Endothelial cell (in vitro differentiated cells): Measurements from ENCODE around the gene ANXA3. TPM values are rescaled to one million over a fixed set of nuclear protein-coding genes. Genes with fewer than 3 reads are reported as not detected.

Experiments
- DNase-seq: peaks from one replicate; pipeline ENCODE4 v3.0.0; 2021; ENCODE audit warnings: low spot score
- H3K27ac Mint-ChIP-seq: one replicate; pipeline ENCODE4 v1.8.0; 2021; ENCODE audit warnings: mixed read lengths, inconsistent platforms; ENCODE audit not compliant: unreplicated experiment
- H3K27me3 Mint-ChIP-seq: one replicate; pipeline ENCODE4 v1.8.0; 2021; ENCODE audit warnings: mild to moderate bottlenecking, moderate library complexity, mixed read lengths, inconsistent platforms; ENCODE audit not compliant: unreplicated experiment
- H3K36me3 Mint-ChIP-seq: one replicate; pipeline ENCODE4 v1.8.0; 2021; ENCODE audit warnings: mild to moderate bottlenecking, low read depth, mixed read lengths, inconsistent platforms; ENCODE audit not compliant: unreplicated experiment
- H3K4me1 Mint-ChIP-seq: one replicate; pipeline ENCODE4 v1.8.0; 2021; ENCODE audit warnings: mild to moderate bottlenecking, mixed read lengths, inconsistent platforms; ENCODE audit not compliant: unreplicated experiment
- H3K4me3 Mint-ChIP-seq: one replicate; pipeline ENCODE4 v1.8.0; 2021; ENCODE audit warnings: mild to moderate bottlenecking, mixed read lengths, inconsistent platforms; ENCODE audit not compliant: unreplicated experiment
- H3K9me3 Mint-ChIP-seq: one replicate; pipeline ENCODE4 v1.8.0; 2021; ENCODE audit warnings: mixed read lengths, inconsistent platforms; ENCODE audit not compliant: unreplicated experiment
- CTCF ChIP-seq: fragments of 200-600 bp; sonication (generic); IDR thresholded peaks from one replicate; pipeline ENCODE4 v1.5.0; 2021; ENCODE audit warnings: antibody characterized with exemption; ENCODE audit not compliant: unreplicated experiment
- total RNA-seq: library from RNA; stranded (reverse); fragmentation: NEBNext Ultra II Directional; extraction: Animal tissue kit (Norgen Biotek cat#: 25700); gene quantifications from one replicate; pipeline ENCODE4 v1.2.1, GENCODE V29; 2021; ENCODE audit not compliant: unreplicated experiment

Gene ANXA3
- total RNA-seq, 1 donor from 2014 or later: 30.4 TPM

GRCh38 chr4:78644063-78644691 lies 92.6 kb downstream of the ANXA3 start:
- Mint-ChIP-seq H3K36me3 (no peaks in the 10 kb centered on the region), H3K4me3 (peak overlapping the region; percentile 39), H3K4me1 (peaks cover 55% of the 10 kb centered on the region), H3K9me3 (no peaks in the 10 kb centered on the region), H3K27me3 (peaks cover 2% of the 10 kb centered on the region), H3K27ac (peak overlapping the region; percentile 88)
- DNase-seq: no peak
- no peak for TF ChIP-seq CTCF

- Mint-ChIP-seq H3K4me3 (no peak overlapping the region), H3K27ac (peak overlapping the region; percentile 86), H3K36me3 (no peaks in the 10 kb centered on the region), H3K9me3 (no peaks in the 10 kb centered on the region), H3K27me3 (peaks cover 2% of the 10 kb centered on the region), H3K4me1 (peaks cover 61% of the 10 kb centered on the region)
- TF ChIP-seq CTCF: peak; percentile 91
- DNase-seq: peak; percentile 62
These were observed 93.3 kb downstream of the ANXA3 start for GRCh38 chr4:78644744-78645330.

GRCh38 chr4:78645853-78646757 lies 94.5 kb downstream of the ANXA3 start:
- no peak overlapping the region for H3K4me3 Mint-ChIP-seq

GRCh38 chr4:78647272-78647671 lies 95.7 kb downstream of the ANXA3 start:
- H3K27me3 Mint-ChIP-seq: peaks cover 2% of the 10 kb centered on the region
- H3K4me1 Mint-ChIP-seq: peaks cover 81% of the 10 kb centered on the region
- TF ChIP-seq CTCF: no peak
- no peak overlapping the region for H3K4me3 Mint-ChIP-seq
- H3K9me3 Mint-ChIP-seq: no peaks in the 10 kb centered on the region
- peak overlapping the region; percentile 98 for H3K27ac Mint-ChIP-seq
- H3K36me3 Mint-ChIP-seq: no peaks in the 10 kb centered on the region
- DNase-seq: no peak

More at GRCh38 chr4:78645853-78646757, 94.5 kb downstream of the ANXA3 start:
- H3K4me1 Mint-ChIP-seq: peaks cover 74% of the 10 kb centered on the region
- peaks cover 2% of the 10 kb centered on the region for H3K27me3 Mint-ChIP-seq
- TF ChIP-seq CTCF: no peak
- no peak for DNase-seq
- peak overlapping the region; percentile 83 for H3K27ac Mint-ChIP-seq
- no peaks in the 10 kb centered on the region for H3K9me3 Mint-ChIP-seq
- no peaks in the 10 kb centered on the region for H3K36me3 Mint-ChIP-seq
